Adrenal gland (tissue), 12 donors: ENCODE data around the gene TTC3. TPM values are rescaled to one million over a fixed set of nuclear protein-coding genes. Genes with fewer than 3 reads are reported as not detected.

ENCODE experiments used
- DNase-seq, 7 donors: peaks; one replicate each; pipeline ENCODE4 v3.0.0-alpha.2; 2019 to 2020
- H3K27ac ChIP-seq, 5 donors: fragments of 200-600 bp; sonication (generic) in 4 of 5; 1 replicate in 3 of 5; 2 replicates in 2 of 5; pipeline versions ENCODE4 v1.5.1 to v1.8.0; 2016 to 2020; ENCODE audit warnings: mild to moderate bottlenecking in 1 of 5
- H3K27me3 ChIP-seq: fragments of 200-600 bp; 2 replicates; pipeline ENCODE4 v1.8.0; 2021
- H3K36me3 ChIP-seq, 2 donors: fragments of 200-600 bp; replicated peaks in 1 of 2; 1 replicate in 1 of 2; 2 replicates in 1 of 2; pipeline versions ENCODE4 v1.5.1 to v1.8.0; 2018 to 2022
- H3K4me1 ChIP-seq, 2 donors: fragments of 200-600 bp; replicated peaks in 1 of 2; 1 replicate in 1 of 2; 2 replicates in 1 of 2; pipeline versions ENCODE4 v1.5.1 to v1.8.0; 2018 to 2021
- H3K4me3 ChIP-seq, 4 donors: fragments of 200-600 bp; sonication (generic) in 3 of 4; one replicate each; pipeline ENCODE4 v1.5.1; 2016 to 2018
- H3K9me3 ChIP-seq, 3 donors: fragments of 200-600 bp; sonication (generic) in 1 of 3; replicated peaks in 1 of 3; 1 replicate in 2 of 3; 2 replicates in 1 of 3; pipeline versions ENCODE4 v1.5.1 to v1.8.0; 2016 to 2021
- CTCF ChIP-seq, 6 experiments: fragments of 450-650 bp in 4 of 6; fragments of 200-600 bp in 2 of 6; sonication (generic) in 1 of 6; IDR thresholded peaks; 1 replicate in 5 of 6; 2 replicates in 1 of 6; pipeline versions ENCODE4 v1.5.1 to v1.8.0; 2016 to 2021; ENCODE audit warnings: antibody characterized with exemption in 6 of 6, mild to moderate bottlenecking in 2 of 6, moderate library complexity in 1 of 6
- POLR2A ChIP-seq, 2 donors: fragments of 450-650 bp; IDR thresholded peaks; one replicate each; pipeline ENCODE4 v1.6.1; 2017; ENCODE audit warnings: antibody characterized with exemption in 2 of 2, mild to moderate bottlenecking in 2 of 2, moderate library complexity in 1 of 2
- WGBS, 4 donors: extraction: QIAGEN DNeasy Blood & Tissue Kit in 2 of 4; methylation state at CpG; one replicate each; pipeline versions ENCODE4 v1.1.5 to v1.1.7; 2013 to 2017; 5-methylcytosine and 5-hydroxymethylcytosine counted together
- intact Hi-C, 2 donors: fragments of 100-400 bp; cut with DNase I; formaldehyde crosslinking; loops; one replicate each; pipeline versions ENCODE4 v1.14.1 to v1.15.0; 2022 to 2023
- polyA plus RNA-seq, 3 donors: library from polyadenylated mRNA; stranded (reverse); fragments of 200-250 nt in 2 of 3; fragments of 350-450 nt in 1 of 3; fragmentation: Illumina TruSeq in 1 of 3; extraction: RNeasy Lipid Tissue Mini Kit (QIAGEN cat#74804) in 1 of 3; gene quantifications; one replicate each; pipeline ENCODE4 v1.2.3, GENCODE V29; 2013 to 2014
- total RNA-seq, 9 donors: library from RNA; depleted of rRNA in 4 of 9; stranded (reverse); fragments of >200 nt in 4 of 9; fragments of 120-200 nt in 1 of 9; fragmentation: NEBNext Ultra II Directional in 1 of 9; extraction: Animal tissue kit (Norgen Biotek cat#: 25700) in 1 of 9; gene quantifications; one replicate each; pipeline versions ENCODE4 v1.1.0 to v1.2.4, GENCODE V29; 2013 to 2023
- donor health status: healthy with polysubstance abuse.
- donor health status: Bipolar disorder and iron deficiency.
- donor health status: DM: yes; HTN: yes; CAD: no.
- donor health status: DM: no; HTN: no; CAD: no.
- donor health status: DM: no; HTN: no; CAD: no.
- donor health status: DM: yes; HTN: yes; CAD: no.

TTC3 gene
- total and polyA plus RNA-seq, 12 donors, result 37.9 to 286 (median 136) TPM

GRCh38 chr21:37244501-37245095 lies 171.5 kb downstream of the TTC3 start:
- intact Hi-C loops, result no loop called here
- DNase-seq, result no peak
- Histone ChIP-seq H3K4me1 (no peaks in the 10 kb centered on the region), H3K9me3 (no peaks in the 10 kb centered on the region), H3K36me3 (peaks cover 0 to 2% of the 10 kb centered on the region in 2 donors), H3K27me3 (no peaks in the 10 kb centered on the region), H3K27ac (no peak overlapping the region), H3K4me3 (no peak overlapping the region)
- TF ChIP-seq POLR2A (IDR thresholded peaks at IDR 0.05), result no peak
- TF ChIP-seq CTCF (IDR thresholded peaks at IDR 0.05), result no peak
- 78 to 87% (median 83%) methylated on average over 12 of the region's 12 CpGs for WGBS, 4 donors

GRCh38 chr21:37245151-37245550 lies 172.1 kb downstream of the TTC3 start:
- 90 to 96% (median 94%) methylated on average over 8 of the region's 8 CpGs for WGBS, 4 donors
- no peak for TF ChIP-seq CTCF (IDR thresholded peaks at IDR 0.05)
- Histone ChIP-seq H3K36me3 (no peaks in the 10 kb centered on the region), H3K4me1 (no peaks in the 10 kb centered on the region), H3K27ac (no peak overlapping the region), H3K9me3 (no peaks in the 10 kb centered on the region), H3K4me3 (no peak overlapping the region), H3K27me3 (no peaks in the 10 kb centered on the region)
- intact Hi-C loops, result no loop called here
- no peak for DNase-seq

- no peak for DNase-seq
- H3K36me3 ChIP-seq, result no peaks in the 10 kb centered on the region
- intact Hi-C loops, result no loop called here
- WGBS, 4 donors, result 73 to 91% (median 87%) methylated on average over 1 of the region's 1 CpG
- TF ChIP-seq CTCF (IDR thresholded peaks at IDR 0.05) (no peak), POLR2A (IDR thresholded peaks at IDR 0.05) (no peak)
- peaks cover 0 to 8% of the 10 kb centered on the region in 2 donors for H3K4me1 ChIP-seq
- no peak overlapping the region for H3K4me3 ChIP-seq
- no peak overlapping the region for H3K27ac ChIP-seq
- no peaks in the 10 kb centered on the region for H3K27me3 ChIP-seq
- no peaks in the 10 kb centered on the region for H3K9me3 ChIP-seq
Observed at GRCh38 chr21:37248298-37248697, 175.2 kb downstream of the TTC3 start.

- Histone ChIP-seq H3K4me1 (peaks cover 0 to 8% of the 10 kb centered on the region in 2 donors), H3K36me3 (no peaks in the 10 kb centered on the region), H3K27ac (no peak overlapping the region), H3K4me3 (no peak overlapping the region), H3K9me3 (no peaks in the 10 kb centered on the region), H3K27me3 (no peaks in the 10 kb centered on the region)
- 76 to 84% (median 81%) methylated on average over 3 of the region's 3 CpGs for WGBS, 4 donors
- intact Hi-C loops, result no loop called here
- TF ChIP-seq CTCF (IDR thresholded peaks at IDR 0.05) (no peak), POLR2A (IDR thresholded peaks at IDR 0.05) (no peak)
- no peak for DNase-seq
Observed at GRCh38 chr21:37249112-37249904, 176.3 kb downstream of the TTC3 start.
